Stomach smooth muscle (tissue), 2 donors: ENCODE data around the gene ARVCF.

Experiments used
- H3K27ac ChIP-seq: one replicate; pipeline ENCODE4 v1.7.0; 2013; ENCODE audit warnings: mild to moderate bottlenecking, low read length, inconsistent platforms
- H3K27me3 ChIP-seq, 2 donors: one replicate each; pipeline ENCODE4 v1.7.0; 2013; ENCODE audit warnings: low read length in 2 of 2; ENCODE audit not compliant: insufficient read depth in 2 of 2, control insufficient read depth in 1 of 2
- H3K36me3 ChIP-seq, 2 donors: one replicate each; pipeline ENCODE4 v1.7.0; 2013; ENCODE audit warnings: low read length in 2 of 2; ENCODE audit not compliant: control insufficient read depth in 2 of 2, insufficient read depth in 2 of 2
- H3K4me1 ChIP-seq: one replicate; pipeline ENCODE4 v1.7.0; 2013; ENCODE audit warnings: low read length; ENCODE audit not compliant: control insufficient read depth, insufficient read depth
- H3K4me3 ChIP-seq, 2 donors: one replicate each; pipeline ENCODE4 v1.7.0; 2013; ENCODE audit warnings: low read length in 2 of 2
- H3K9ac ChIP-seq, 2 donors: one replicate each; pipeline ENCODE4 v1.7.0; 2013; ENCODE audit warnings: low read length in 2 of 2, mild to moderate bottlenecking in 1 of 2
- H3K9me3 ChIP-seq, 2 donors: one replicate each; pipeline ENCODE4 v1.7.0; 2013; ENCODE audit warnings: low read length in 2 of 2; ENCODE audit not compliant: control insufficient read depth in 2 of 2
- donor health status: healthy.
- donor health status: Pancreatic carcinoma.

Gene ARVCF

GRCh38 chr22:19988331-19988808, 28.3 kb downstream of the ARVCF start:
- peaks cover 51% of the 10 kb centered on the region for H3K4me1 ChIP-seq
- no peaks in the 10 kb centered on the region for H3K36me3 ChIP-seq
- H3K4me3 ChIP-seq: no peak overlapping the region
- no peak overlapping the region for H3K9ac ChIP-seq
- no peaks in the 10 kb centered on the region for H3K9me3 ChIP-seq
- H3K27me3 ChIP-seq: no peaks in the 10 kb centered on the region
- no peak overlapping the region for H3K27ac ChIP-seq

- peaks cover 50% of the 10 kb centered on the region for H3K4me1 ChIP-seq
- H3K9me3 ChIP-seq: no peaks in the 10 kb centered on the region
- peak overlapping the region in 1 of 2 donors; percentile 54 for H3K4me3 ChIP-seq
- no peaks in the 10 kb centered on the region for H3K27me3 ChIP-seq
- H3K9ac ChIP-seq: no peak overlapping the region
- peak overlapping the region; percentile 46 for H3K27ac ChIP-seq
- H3K36me3 ChIP-seq: no peaks in the 10 kb centered on the region
Measured at GRCh38 chr22:19987394-19988306, 29.0 kb downstream of the ARVCF start.

GRCh38 chr22:19986410-19987341, 29.9 kb downstream of the ARVCF start:
- Histone ChIP-seq H3K4me1 (peaks cover 46% of the 10 kb centered on the region), H3K4me3 (peak overlapping the region; percentile 71 to 81), H3K9me3 (no peaks in the 10 kb centered on the region), H3K27ac (peak overlapping the region; percentile 82), H3K27me3 (no peaks in the 10 kb centered on the region), H3K36me3 (peaks cover 0 to 2% of the 10 kb centered on the region in 2 donors), H3K9ac (peak overlapping the region; percentile 67 to 79)

- no peaks in the 10 kb centered on the region for H3K27me3 ChIP-seq
- H3K4me1 ChIP-seq: peaks cover 46% of the 10 kb centered on the region
- peak overlapping the region; percentile 71 to 81 for H3K4me3 ChIP-seq
- peak overlapping the region; percentile 82 for H3K27ac ChIP-seq
- peaks cover 0 to 6% of the 10 kb centered on the region in 2 donors for H3K36me3 ChIP-seq
- H3K9ac ChIP-seq: peak overlapping the region; percentile 67 to 79
- no peaks in the 10 kb centered on the region for H3K9me3 ChIP-seq
Measured at GRCh38 chr22:19986011-19986409, 30.6 kb downstream of the ARVCF start.

GRCh38 chr22:19984851-19985811, 31.5 kb downstream of the ARVCF start:
- H3K27me3 ChIP-seq: no peaks in the 10 kb centered on the region
- peak overlapping the region in 1 of 2 donors; percentile 81 for H3K4me3 ChIP-seq
- H3K4me1 ChIP-seq: peaks cover 46% of the 10 kb centered on the region
- H3K9ac ChIP-seq: peak overlapping the region in 1 of 2 donors; percentile 67
- no peaks in the 10 kb centered on the region for H3K9me3 ChIP-seq
- peaks cover 8 to 12% of the 10 kb centered on the region in 2 donors for H3K36me3 ChIP-seq
- peak overlapping the region; percentile 74 for H3K27ac ChIP-seq

- no peaks in the 10 kb centered on the region for H3K27me3 ChIP-seq
- H3K27ac ChIP-seq: peak overlapping the region; percentile 74
- no peaks in the 10 kb centered on the region for H3K9me3 ChIP-seq
- H3K36me3 ChIP-seq: peaks cover 9 to 13% of the 10 kb centered on the region in 2 donors
- H3K9ac ChIP-seq: peak overlapping the region; percentile 64 to 66
- peak overlapping the region in 1 of 2 donors; percentile 54 for H3K4me3 ChIP-seq
- H3K4me1 ChIP-seq: peaks cover 45% of the 10 kb centered on the region
Measured at GRCh38 chr22:19984201-19984753, 32.3 kb downstream of the ARVCF start.

- Histone ChIP-seq H3K27ac (peak overlapping the region; percentile 74), H3K4me3 (peak overlapping the region in 1 of 2 donors; percentile 54), H3K9ac (peak overlapping the region; percentile 64 to 66), H3K36me3 (peaks cover 14 to 18% of the 10 kb centered on the region in 2 donors), H3K4me1 (peaks cover 42% of the 10 kb centered on the region), H3K27me3 (no peaks in the 10 kb centered on the region), H3K9me3 (no peaks in the 10 kb centered on the region)
Measured at GRCh38 chr22:19983741-19984140, 32.9 kb downstream of the ARVCF start.

- H3K9ac ChIP-seq: peak overlapping the region; percentile 64 to 66
- peak overlapping the region; percentile 74 for H3K27ac ChIP-seq
Measured at GRCh38 chr22:19982991-19983578, 33.5 kb downstream of the ARVCF start.

More at GRCh38 chr22:19982991-19983578, 33.5 kb downstream of the ARVCF start:
- H3K4me1 ChIP-seq: peaks cover 42% of the 10 kb centered on the region
- no peaks in the 10 kb centered on the region for H3K27me3 ChIP-seq
- H3K36me3 ChIP-seq: peaks cover 14 to 23% of the 10 kb centered on the region in 2 donors
- H3K4me3 ChIP-seq: no peak overlapping the region
- no peaks in the 10 kb centered on the region for H3K9me3 ChIP-seq
